PC-9 (cell line): ENCODE results near the gene RNASEH1. TPM values are rescaled to one million over a fixed set of nuclear protein-coding genes. Genes with fewer than 3 reads are reported as not detected.
"Not testable (repeated sequence)": the region's sequence is repeated elsewhere in the genome, so short reads cannot be mapped to it uniquely, and the experiment has no call there.

Experiments used
- BruUV-seq: library from RNA; stranded (reverse); fragments of 400-500 nt; replicated peaks from 2 replicates; lab custom pipeline; 2021; lab: Mats Ljungman, UMichigan
- CTCF ChIA-PET: fragments of 300-600 bp; sonication (Branson Sonifier 250); formaldehyde crosslinking; loops from one replicate; lab custom pipeline; 2022; ENCODE audit warnings: antibody characterized with exemption; lab: Charles Lee
- POLR2A ChIA-PET: fragments of 300-600 bp; sonication (Branson Sonifier 250); formaldehyde crosslinking; loops from one replicate; lab custom pipeline; 2022; ENCODE audit warnings: antibody characterized with exemption; ENCODE audit not compliant: unreplicated experiment; lab: Charles Lee
- DNase-seq, 2 experiments: peaks; one replicate each; pipeline versions ENCODE4 v3.0.0 to v3.0.0-alpha.2; 2015 to 2022; ENCODE audit warnings: mixed read lengths in 1 of 2
- H2AFZ ChIP-seq: fragments of 200-600 bp; sonication (generic); 2 replicates; pipeline ENCODE4 v1.8.1; 2017; ENCODE audit warnings: antibody characterized with exemption
- H3F3A ChIP-seq: fragments of 200-600 bp; sonication (generic); 2 replicates; pipeline ENCODE4 v1.8.1; 2017; ENCODE audit warnings: antibody characterized with exemption, mild to moderate bottlenecking, low read depth; ENCODE audit not compliant: insufficient read depth
- H3K27ac ChIP-seq: fragments of 200-600 bp; sonication (generic); 2 replicates; pipeline ENCODE4 v1.6.1; 2016; ENCODE audit warnings: mixed run types
- H3K27me3 ChIP-seq: fragments of 200-600 bp; sonication (generic); 2 replicates; pipeline ENCODE4 v1.6.1; 2016; ENCODE audit warnings: low read depth, mixed run types; ENCODE audit not compliant: insufficient read depth
- H3K36me3 ChIP-seq: fragments of 200-600 bp; sonication (generic); 2 replicates; pipeline ENCODE4 v1.6.1; 2016; ENCODE audit warnings: low read depth, mixed run types
- H3K4me1 ChIP-seq: fragments of 200-600 bp; sonication (generic); replicated peaks from 2 replicates; pipeline ENCODE4 v1.6.1; 2016; ENCODE audit warnings: mixed run types; ENCODE audit not compliant: insufficient read depth
- H3K4me2 ChIP-seq: fragments of 200-600 bp; sonication (generic); 2 replicates; pipeline ENCODE4 v1.6.1; 2017; ENCODE audit warnings: mixed run types
- H3K4me3 ChIP-seq: fragments of 200-600 bp; sonication (generic); 2 replicates; pipeline ENCODE4 v1.6.1; 2016; ENCODE audit warnings: mixed run types
- H3K79me2 ChIP-seq: fragments of 200-600 bp; sonication (generic); 2 replicates; pipeline ENCODE4 v1.6.1; 2017; ENCODE audit warnings: low read depth, mixed run types
- H3K9me2 ChIP-seq: fragments of 200-600 bp; sonication (generic); 2 replicates; pipeline ENCODE4 v1.8.1; 2017; ENCODE audit warnings: mild to moderate bottlenecking; ENCODE audit not compliant: insufficient read depth
- H3K9me3 ChIP-seq: fragments of 200-600 bp; sonication (generic); 2 replicates; pipeline ENCODE4 v1.8.1; 2016; ENCODE audit warnings: low read depth; ENCODE audit not compliant: insufficient read depth
- H4K20me1 ChIP-seq: fragments of 200-600 bp; sonication (generic); 2 replicates; pipeline ENCODE4 v1.8.1; 2017; ENCODE audit not compliant: insufficient read depth
- CTCF ChIP-seq: fragments of 200-600 bp; sonication (generic); conservative IDR thresholded peaks from 2 replicates; pipeline ENCODE4 v1.6.1; 2017; ENCODE audit warnings: mixed run types, antibody characterized with exemption, mild to moderate bottlenecking, moderate library complexity
- EZH2 ChIP-seq: fragments of 200-600 bp; sonication (generic); IDR thresholded peaks from 2 replicates; pipeline ENCODE4 v1.8.0; 2017; ENCODE audit warnings: antibody characterized with exemption, low read depth
- intact Hi-C: fragments of 100-400 bp; cut with micrococcal nuclease; formaldehyde crosslinking; loops from one replicate; pipeline ENCODE4 v1.10.0; 2022; ENCODE audit not compliant: unreplicated experiment
- total RNA-seq: library from RNA; stranded (reverse); gene quantifications from 2 replicates; pipeline ENCODE4 v1.2.3, GENCODE V29; 2021

Gene RNASEH1
- total RNA-seq, 1 experiment from 2014 or later = 28.4 TPM

- H3K4me1 ChIP-seq = no peaks in the 10 kb centered on the region
- H4K20me1 ChIP-seq = no peaks in the 10 kb centered on the region
- H3K9me3 ChIP-seq = no peaks in the 10 kb centered on the region
- H3K4me2 ChIP-seq = no peak overlapping the region
- no peak for DNase-seq
- H3F3A ChIP-seq = peaks cover 4% of the 10 kb centered on the region; the same call in 1 of the 2 replicates
- no peaks in the 10 kb centered on the region for H3K9me2 ChIP-seq
- POLR2A ChIA-PET = no interaction called here
- H3K36me3 ChIP-seq = peaks cover 21% of the 10 kb centered on the region
- CTCF ChIA-PET = no interaction called here
- H3K27me3 ChIP-seq = no peaks in the 10 kb centered on the region
- no peak overlapping the region for H3K27ac ChIP-seq
- no TSS peak for BruUV-seq
- TF ChIP-seq CTCF (no peak), EZH2 (no peak)
- no peak overlapping the region for H2AFZ ChIP-seq
- intact Hi-C loops = no loop called here
- H3K79me2 ChIP-seq = no peaks in the 10 kb centered on the region
- H3K4me3 ChIP-seq = no peak overlapping the region
Measured at GRCh38 chr2:3500326-3500899, 57.7 kb downstream of the RNASEH1 start.

- intact Hi-C loops = no loop called here
Measured at GRCh38 chr2:3498783-3499394, 59.2 kb downstream of the RNASEH1 start.

GRCh38 chr2:3496708-3497080, 61.4 kb downstream of the RNASEH1 start:
- H2AFZ ChIP-seq, BruUV-seq, H3K9me3 ChIP-seq, H3F3A ChIP-seq, H3K4me2 ChIP-seq, intact Hi-C loops, H3K27me3 ChIP-seq, POLR2A ChIA-PET, H3K27ac ChIP-seq, H3K4me3 ChIP-seq, CTCF ChIA-PET, H3K9me2 ChIP-seq, H4K20me1 ChIP-seq, H3K4me1 ChIP-seq, H3K79me2 ChIP-seq, H3K36me3 ChIP-seq, DNase-seq: not testable (repeated sequence)

More at GRCh38 chr2:3498783-3499394, 59.2 kb downstream of the RNASEH1 start:
- TF ChIP-seq CTCF (no peak), EZH2 (no peak)
- no peak for DNase-seq
- POLR2A ChIA-PET = no interaction called here
- no peaks in the 10 kb centered on the region for H3K27me3 ChIP-seq
- no TSS peak for BruUV-seq
- H3F3A ChIP-seq = peaks cover 4% of the 10 kb centered on the region; the same call in 1 of the 2 replicates
- H3K4me3 ChIP-seq = no peak overlapping the region
- no peaks in the 10 kb centered on the region for H3K79me2 ChIP-seq
- H4K20me1 ChIP-seq = no peaks in the 10 kb centered on the region
- peaks cover 10% of the 10 kb centered on the region for H3K36me3 ChIP-seq
- no peak overlapping the region for H2AFZ ChIP-seq
- H3K9me2 ChIP-seq = no peaks in the 10 kb centered on the region
- CTCF ChIA-PET = no interaction called here
- H3K27ac ChIP-seq = no peak overlapping the region
- no peaks in the 10 kb centered on the region for H3K9me3 ChIP-seq
- H3K4me2 ChIP-seq = no peak overlapping the region
- H3K4me1 ChIP-seq = no peaks in the 10 kb centered on the region

Other genes starting within 250 kb of the RNASEH1 start
- gene EIPR1, start 180.5 kb downstream of the RNASEH1 start, total RNA-seq = 40.4 and 40.6 TPM in 2 replicates
- 69.3 and 77.6 TPM in 2 replicates for gene TRAPPC12, start 178.6 kb downstream of the RNASEH1 start, total RNA-seq
- 54.5 and 72.2 TPM in 2 replicates for gene ADI1, start 38.8 kb downstream of the RNASEH1 start, total RNA-seq
- 1,333 and 1,707 TPM in 2 replicates for gene RPS7, start 16.9 kb upstream of the RNASEH1 start, total RNA-seq
- gene COLEC11, start 36.8 kb upstream of the RNASEH1 start, total RNA-seq = 2.4 and 4.6 TPM in 2 replicates
- gene ALLC, start 99.9 kb upstream of the RNASEH1 start, total RNA-seq = not detected in 2 replicates
- gene DCDC2C, start 145.2 kb upstream of the RNASEH1 start, total RNA-seq = not detected in 2 replicates